Stimulated activated naive B cell treated with anti-CD40 and anti-IgM and Interleukin-4, amounts not matched to agents 10 μg/mL and 1 μg/mL and 100 μg/mL, for 72 hours (primary cell): Measurements from ENCODE around the gene UMAD1.

Source experiments
- ATAC-seq, 2 donors: fragments of 150-1000 bp; cut with Tn5 transposase; replicated peaks; 2 replicates each; pipeline ENCODE4 v1.10.0; 2021; ENCODE audit warnings: moderate library complexity in 1 of 2
- DNase-seq: peaks from one replicate; pipeline ENCODE4 v3.0.0; 2021
- H3K27ac Mint-ChIP-seq: one replicate; pipeline ENCODE4 v1.8.0; 2022; ENCODE audit warnings: mild to moderate bottlenecking, mixed read lengths
- H3K27me3 Mint-ChIP-seq, 2 donors: one replicate each; pipeline ENCODE4 v1.8.0; 2022; ENCODE audit warnings: mixed read lengths in 2 of 2
- H3K36me3 Mint-ChIP-seq, 2 donors: one replicate each; pipeline ENCODE4 v1.8.0; 2022; ENCODE audit warnings: mixed read lengths in 2 of 2, mild to moderate bottlenecking in 1 of 2
- H3K4me1 Mint-ChIP-seq, 2 donors: one replicate each; pipeline ENCODE4 v1.8.0; 2022; ENCODE audit warnings: mixed read lengths in 2 of 2, mild to moderate bottlenecking in 1 of 2
- H3K4me3 Mint-ChIP-seq, 2 donors: one replicate each; pipeline ENCODE4 v1.8.0; 2022; ENCODE audit warnings: mild to moderate bottlenecking in 2 of 2, mixed read lengths in 2 of 2, moderate library complexity in 1 of 2
- H3K9me3 Mint-ChIP-seq, 2 donors: one replicate each; pipeline ENCODE4 v1.8.0; 2022; ENCODE audit warnings: mixed read lengths in 2 of 2, mild to moderate bottlenecking in 1 of 2

UMAD1 gene

DNA sequence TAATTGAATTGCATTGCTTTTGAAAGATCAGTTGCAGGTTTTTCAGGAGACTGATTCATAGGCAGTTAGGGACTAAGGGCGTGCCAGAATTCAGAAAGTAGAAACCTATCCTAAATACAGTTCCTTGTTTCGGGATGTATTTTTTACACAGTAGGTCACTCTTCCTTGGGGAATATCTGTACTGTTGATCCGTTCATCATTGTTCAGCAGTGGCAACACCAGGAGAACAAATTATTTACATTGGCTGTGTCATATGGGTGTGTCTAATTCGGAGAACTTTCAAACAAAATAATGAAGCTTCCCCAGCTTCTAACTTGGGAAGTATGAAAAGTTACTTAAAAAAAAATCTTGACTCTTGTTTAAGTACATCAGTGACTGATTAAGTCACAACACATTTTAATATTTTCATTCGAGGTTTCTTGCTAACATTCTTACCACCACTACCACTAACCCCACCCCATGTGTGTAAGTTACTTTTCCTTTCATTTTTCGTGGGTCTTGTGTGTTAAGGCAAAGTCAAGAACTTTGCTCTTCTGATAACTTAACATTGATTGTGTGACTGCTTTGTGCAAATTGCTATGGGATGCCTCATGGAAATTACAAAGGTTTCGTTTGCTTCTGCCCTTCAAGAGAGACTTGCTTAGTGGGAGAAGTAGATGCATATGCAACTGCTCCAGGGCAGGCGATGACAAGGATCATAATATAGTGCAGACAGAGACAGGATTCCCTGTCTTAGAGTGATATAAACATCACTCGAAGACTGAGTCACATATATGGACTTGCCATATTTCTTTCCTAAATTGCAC lies 121.6 kb downstream of the UMAD1 start:
- Mint-ChIP-seq H3K9me3 (no peaks in the 10 kb centered on the region), H3K27me3 (no peaks in the 10 kb centered on the region), H3K36me3 (no peaks in the 10 kb centered on the region), H3K4me3 (peak overlapping the region; percentile 84 to 90), H3K27ac (peak overlapping the region; percentile 94), H3K4me1 (peaks cover 21 to 33% of the 10 kb centered on the region in 2 donors)
- DNase-seq (no peak), ATAC-seq (peak; percentile 74 to 75)

DNA sequence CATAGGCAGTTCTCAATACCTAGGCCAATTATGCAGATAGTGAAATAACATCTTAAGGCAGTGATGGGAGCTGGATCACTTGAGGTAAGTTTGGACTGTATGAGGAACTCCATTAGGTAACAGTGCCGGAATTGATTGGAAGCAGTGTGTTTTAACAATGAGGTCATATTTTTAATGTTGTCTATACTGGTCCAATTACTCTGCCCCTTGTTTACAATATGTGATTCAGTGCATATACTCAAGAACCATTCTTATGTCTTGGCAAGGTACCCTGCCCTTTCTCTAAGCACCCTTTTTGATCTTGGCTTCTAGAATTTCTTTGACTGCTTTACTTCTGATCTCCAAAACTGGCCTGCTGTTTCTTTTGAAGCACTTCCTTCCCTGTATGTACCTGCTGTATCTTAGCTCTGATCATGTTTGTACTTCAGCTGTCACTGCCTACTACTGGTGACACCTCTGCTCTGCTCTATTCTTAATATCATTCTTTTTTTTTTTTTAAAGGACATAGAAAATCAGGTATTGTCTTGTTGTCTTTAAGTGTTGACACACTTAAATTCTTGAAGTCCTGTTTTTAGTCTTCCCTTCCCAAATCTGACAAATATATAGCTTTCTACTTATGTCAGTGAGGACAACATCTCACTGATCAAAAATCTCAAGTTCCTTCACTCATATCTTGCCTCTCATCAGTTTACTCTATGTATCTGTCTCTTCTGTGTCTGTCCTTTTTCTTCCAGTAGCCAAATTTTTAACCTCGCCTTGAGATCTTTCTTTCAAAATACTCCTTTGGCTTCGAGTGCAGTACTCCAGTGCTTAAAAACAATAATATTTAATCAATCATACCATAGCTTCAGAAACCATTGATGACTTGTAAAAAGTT lies 124.2 kb downstream of the UMAD1 start:
- Mint-ChIP-seq H3K4me1 (peaks cover 24 to 33% of the 10 kb centered on the region in 2 donors), H3K27ac (peak overlapping the region; percentile 44), H3K4me3 (no peak overlapping the region), H3K9me3 (no peaks in the 10 kb centered on the region), H3K36me3 (no peaks in the 10 kb centered on the region), H3K27me3 (no peaks in the 10 kb centered on the region)
- DNase-seq (no peak), ATAC-seq (no peak)

DNA sequence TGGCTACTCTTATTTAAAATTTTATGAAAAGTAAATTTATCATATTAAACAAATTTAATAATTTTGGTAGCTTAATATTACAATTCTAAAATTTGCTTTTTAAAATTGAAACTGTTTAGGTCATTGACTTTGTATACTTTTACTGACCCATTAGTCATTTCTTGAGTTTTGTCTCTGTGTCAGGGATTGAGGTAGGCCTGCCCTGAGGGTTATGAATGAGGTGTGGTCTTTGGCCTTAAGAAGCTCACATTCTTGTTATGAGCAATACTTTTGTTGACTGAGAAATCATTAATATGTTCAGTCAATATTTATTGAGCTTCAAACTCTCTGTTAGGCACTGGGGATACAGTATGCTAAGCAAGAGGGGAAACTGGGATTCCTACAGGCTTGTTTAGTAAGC lies 124.9 kb downstream of the UMAD1 start:
- ATAC-seq (peak; percentile 47 to 65), DNase-seq (no peak)
- Mint-ChIP-seq H3K27ac (no peak overlapping the region), H3K9me3 (no peaks in the 10 kb centered on the region), H3K4me1 (peaks cover 24 to 30% of the 10 kb centered on the region in 2 donors), H3K4me3 (no peak overlapping the region), H3K27me3 (no peaks in the 10 kb centered on the region), H3K36me3 (no peaks in the 10 kb centered on the region)

DNA sequence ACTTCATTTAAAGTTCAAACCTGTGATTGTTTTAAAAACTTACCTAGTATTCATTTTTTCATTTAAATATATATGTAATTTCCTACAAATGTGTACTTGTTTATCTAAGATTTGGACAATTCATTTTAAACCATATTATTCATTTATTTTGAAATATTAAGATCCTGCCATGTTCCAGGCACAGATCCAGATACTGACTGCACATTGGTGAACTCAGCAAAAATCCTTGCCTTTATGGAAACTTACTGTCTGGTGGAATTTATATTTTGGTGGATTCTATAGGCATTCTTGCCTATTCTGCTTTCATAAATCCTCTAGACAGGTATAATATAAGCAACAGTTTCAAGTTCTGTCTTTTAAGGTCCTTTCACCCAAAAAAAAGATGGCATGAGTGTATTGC lies 126.1 kb downstream of the UMAD1 start:
- peaks cover 17 to 24% of the 10 kb centered on the region in 2 donors for H3K4me1 Mint-ChIP-seq

DNA sequence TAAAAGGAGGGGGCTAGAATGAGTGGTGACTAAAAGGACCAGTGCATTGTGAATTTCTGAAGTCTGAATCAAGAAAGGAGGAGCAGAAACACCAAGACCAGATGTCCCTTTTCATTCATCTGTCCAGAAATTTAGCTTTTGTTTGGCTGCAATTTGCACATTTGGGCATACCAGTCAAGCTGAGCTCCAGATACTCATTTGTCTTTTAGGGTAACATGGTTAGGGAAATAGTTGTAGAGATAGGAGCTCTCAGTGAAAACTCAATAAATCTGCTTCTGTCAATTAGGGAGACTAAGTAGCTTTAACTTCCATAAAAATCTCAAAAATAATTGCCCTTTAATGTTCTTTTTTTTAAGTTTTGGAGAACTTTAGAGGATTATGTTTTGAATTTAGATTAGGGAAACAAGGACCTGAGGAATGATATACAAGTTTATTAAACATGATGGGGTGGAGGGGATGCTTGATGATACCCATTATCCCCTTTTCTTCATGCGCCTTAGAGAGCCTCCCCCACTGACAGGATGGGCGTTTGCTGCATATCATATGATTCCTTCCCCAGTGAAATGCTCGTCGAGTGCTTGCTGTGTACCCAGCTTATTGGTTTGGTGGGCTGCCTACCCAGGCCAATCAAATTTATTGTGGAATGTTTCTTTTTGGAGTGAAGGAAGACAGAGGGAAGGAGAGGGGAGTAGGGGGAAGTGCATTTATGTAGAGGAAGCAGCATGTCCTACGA lies 128.6 kb downstream of the UMAD1 start:
- no peaks in the 10 kb centered on the region for H3K36me3 Mint-ChIP-seq
- peaks cover 21 to 27% of the 10 kb centered on the region in 2 donors for H3K4me1 Mint-ChIP-seq
- H3K27me3 Mint-ChIP-seq: no peaks in the 10 kb centered on the region
- no peaks in the 10 kb centered on the region for H3K9me3 Mint-ChIP-seq
- DNase-seq (no peak), ATAC-seq (no peak)
- H3K4me3 Mint-ChIP-seq: no peak overlapping the region
- no peak overlapping the region for H3K27ac Mint-ChIP-seq

More for the DNA sequence above, 126.1 kb downstream of the UMAD1 start:
- DNase-seq (no peak), ATAC-seq (no peak)
- Mint-ChIP-seq H3K9me3 (no peaks in the 10 kb centered on the region), H3K36me3 (no peaks in the 10 kb centered on the region), H3K4me3 (no peak overlapping the region), H3K27ac (no peak overlapping the region), H3K27me3 (no peaks in the 10 kb centered on the region)

DNA sequence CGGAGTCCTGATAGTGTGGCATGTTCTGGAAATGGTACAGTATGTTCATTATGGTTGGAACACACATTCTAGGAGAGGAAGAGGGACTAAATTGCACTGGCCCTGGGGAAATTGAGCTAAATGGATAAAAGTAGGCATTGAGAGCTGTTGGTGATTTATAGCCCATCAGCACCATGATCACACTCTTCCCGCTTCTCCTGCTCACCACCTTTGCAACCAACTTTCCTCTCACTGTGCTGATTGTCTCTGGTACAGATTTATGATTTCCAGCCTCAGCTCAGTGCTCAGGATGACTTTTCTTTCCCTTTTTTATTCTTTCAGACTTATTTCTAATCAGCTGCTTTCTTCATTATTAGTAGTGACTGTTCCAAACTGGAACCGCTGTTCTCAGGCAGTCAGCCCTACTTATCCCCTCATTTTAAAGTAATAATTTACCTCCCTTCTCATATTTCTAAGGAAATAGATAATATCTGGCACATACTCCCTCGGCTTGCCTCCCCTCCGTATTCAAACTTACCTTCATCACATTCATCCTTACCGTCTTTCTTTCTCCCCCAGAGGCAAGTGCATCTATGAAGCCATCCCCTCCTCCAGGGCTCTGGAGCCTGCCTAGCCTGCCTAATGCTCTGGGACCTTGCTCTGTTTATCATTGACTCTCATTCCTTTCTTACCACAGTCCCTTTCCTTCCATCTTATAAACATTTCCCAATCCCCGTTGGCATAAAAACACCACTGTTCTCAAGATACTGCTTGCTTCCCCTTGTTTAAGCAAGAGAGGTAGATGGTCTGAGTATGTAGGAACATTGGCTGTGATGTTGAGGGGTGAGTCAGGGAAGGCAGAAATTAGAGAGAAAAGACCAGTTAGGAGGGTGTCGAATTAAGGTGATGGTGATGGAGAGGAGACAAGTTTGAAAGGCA lies 129.4 kb downstream of the UMAD1 start:
- no peak for ATAC-seq
- no peak for DNase-seq
- Mint-ChIP-seq H3K4me3 (no peak overlapping the region), H3K27me3 (no peaks in the 10 kb centered on the region), H3K36me3 (no peaks in the 10 kb centered on the region), H3K4me1 (peaks cover 21 to 29% of the 10 kb centered on the region in 2 donors), H3K9me3 (no peaks in the 10 kb centered on the region), H3K27ac (no peak overlapping the region)

DNA sequence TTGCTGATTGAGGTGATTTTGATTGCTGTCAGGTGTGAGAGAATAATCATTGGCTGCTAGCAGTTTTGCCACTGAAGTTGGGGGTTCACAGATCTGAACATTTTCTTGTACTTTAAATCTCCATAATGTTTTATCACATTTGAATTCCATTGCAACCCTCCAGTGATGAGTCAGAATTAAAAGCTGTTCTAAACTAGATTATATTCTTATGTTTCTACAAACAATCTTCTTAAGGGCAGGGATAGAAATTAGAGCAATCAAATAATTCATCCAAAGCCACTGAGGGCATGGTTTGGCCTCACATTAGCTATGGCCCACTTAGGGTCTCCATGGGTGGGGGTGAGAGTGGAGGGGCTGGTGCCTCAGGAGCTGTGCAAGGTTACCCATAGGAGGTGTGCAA lies 130.9 kb downstream of the UMAD1 start:
- no peak for DNase-seq
- peaks cover 19 to 31% of the 10 kb centered on the region in 2 donors for H3K4me1 Mint-ChIP-seq
- no peak overlapping the region for H3K27ac Mint-ChIP-seq
- no peak overlapping the region for H3K4me3 Mint-ChIP-seq
- H3K9me3 Mint-ChIP-seq: no peaks in the 10 kb centered on the region
- ATAC-seq: no peak
- H3K27me3 Mint-ChIP-seq: no peaks in the 10 kb centered on the region
- H3K36me3 Mint-ChIP-seq: no peaks in the 10 kb centered on the region

DNA sequence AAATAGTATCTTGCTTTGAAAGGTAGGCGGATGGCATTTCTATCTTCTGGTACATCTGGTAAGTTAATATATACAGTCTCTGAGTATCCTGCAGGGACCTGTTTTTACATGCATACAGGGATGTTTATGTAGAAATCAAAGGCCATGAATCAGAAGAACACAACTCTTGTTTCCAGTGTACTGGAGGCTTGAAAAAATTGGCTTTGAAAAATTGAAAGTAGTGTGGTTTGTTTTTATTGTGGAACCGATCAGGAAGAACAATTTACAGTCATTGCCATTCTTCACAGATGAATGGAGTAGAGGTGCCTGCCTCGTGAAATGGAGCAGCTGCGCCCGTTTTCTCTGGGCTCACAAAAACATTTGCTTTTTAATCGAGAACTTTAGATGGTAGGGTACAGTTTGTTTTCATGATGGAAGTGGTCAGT lies 131.9 kb downstream of the UMAD1 start:
- Mint-ChIP-seq H3K4me1 (peaks cover 19 to 31% of the 10 kb centered on the region in 2 donors), H3K4me3 (peak overlapping the region; percentile 67 to 82), H3K9me3 (no peaks in the 10 kb centered on the region), H3K27me3 (no peaks in the 10 kb centered on the region), H3K27ac (peak overlapping the region; percentile 90), H3K36me3 (no peaks in the 10 kb centered on the region)
- DNase-seq (peak; percentile 20), ATAC-seq (peak; percentile 88 to 90)

DNA sequence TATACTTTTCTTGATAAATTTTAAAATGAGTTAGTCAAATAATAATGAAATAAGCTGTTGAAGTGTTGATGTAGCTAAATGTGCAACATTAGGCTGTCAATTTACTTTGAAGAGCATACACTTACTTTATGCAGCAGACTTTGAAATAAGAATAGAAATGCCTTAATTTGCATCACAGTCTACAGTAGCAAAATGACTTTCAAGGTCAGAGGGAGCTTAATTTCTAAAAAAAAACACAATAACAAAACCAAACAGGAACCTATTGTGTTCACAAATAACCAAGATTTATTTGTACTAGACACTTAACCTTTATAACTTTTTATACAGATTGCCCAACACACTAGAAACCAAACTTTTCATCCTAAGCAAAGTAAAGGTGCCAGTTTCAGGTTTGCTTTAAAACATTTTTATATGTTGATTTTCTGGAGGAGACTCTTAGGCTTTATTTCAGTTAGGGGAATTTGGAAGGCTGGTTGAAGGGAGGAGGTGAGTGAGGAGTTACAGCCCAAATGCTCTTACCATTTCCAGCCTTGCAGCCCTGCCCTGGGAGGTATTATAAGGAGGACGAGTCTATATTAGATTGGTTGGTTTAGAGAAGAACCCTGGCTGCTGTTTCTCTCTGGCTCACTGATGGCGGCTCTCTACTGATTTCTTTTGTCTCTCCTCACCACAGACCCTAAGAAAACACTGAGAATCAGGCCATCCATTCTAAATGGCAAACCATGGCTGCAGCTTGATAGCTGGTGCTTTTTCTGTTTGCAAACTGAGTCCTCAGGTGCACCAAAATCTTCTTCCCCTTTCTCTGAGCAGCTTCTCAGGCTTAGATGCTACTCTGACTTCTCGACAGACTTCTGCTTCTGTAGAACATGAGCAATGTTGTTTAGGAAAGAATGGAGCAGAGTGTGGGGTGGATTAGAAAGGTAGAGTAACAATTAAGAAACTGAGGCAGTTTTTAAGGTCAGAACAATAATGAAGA lies 133.1 kb downstream of the UMAD1 start:
- ATAC-seq (peak; percentile 57 to 65), DNase-seq (no peak)
- Mint-ChIP-seq H3K27me3 (no peaks in the 10 kb centered on the region), H3K4me3 (peak overlapping the region; percentile 0 to 15), H3K4me1 (peaks cover 22 to 38% of the 10 kb centered on the region in 2 donors), H3K9me3 (no peaks in the 10 kb centered on the region), H3K27ac (peak overlapping the region; percentile 56), H3K36me3 (peaks cover 0 to 2% of the 10 kb centered on the region in 2 donors)

DNA sequence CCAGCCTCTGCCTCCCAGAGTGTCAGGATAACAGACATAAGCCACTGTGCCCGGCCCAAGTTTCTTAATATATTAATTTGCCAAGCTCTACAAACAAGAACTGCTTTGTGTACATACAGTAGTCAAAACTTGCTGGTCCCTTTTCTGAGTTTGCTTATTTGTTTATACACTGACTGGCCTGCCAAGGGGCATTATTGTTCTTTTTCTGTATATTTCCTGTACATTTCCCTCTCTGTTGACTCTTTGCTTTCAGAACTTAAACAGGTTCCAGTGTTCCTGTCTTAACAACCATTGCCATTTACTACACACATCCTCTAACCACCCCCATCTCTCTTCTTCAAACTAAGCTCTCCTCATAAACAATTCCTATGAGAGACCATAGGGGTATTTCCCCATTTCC lies 139.3 kb downstream of the UMAD1 start:
- DNase-seq (no peak), ATAC-seq (no peak)
- no peak overlapping the region for H3K4me3 Mint-ChIP-seq
- peaks cover 10 to 20% of the 10 kb centered on the region in 2 donors for H3K4me1 Mint-ChIP-seq
- no peaks in the 10 kb centered on the region for H3K27me3 Mint-ChIP-seq
- H3K9me3 Mint-ChIP-seq: no peaks in the 10 kb centered on the region
- H3K27ac Mint-ChIP-seq: no peak overlapping the region
- H3K36me3 Mint-ChIP-seq: peaks cover 0 to 3% of the 10 kb centered on the region in 2 donors

DNA sequence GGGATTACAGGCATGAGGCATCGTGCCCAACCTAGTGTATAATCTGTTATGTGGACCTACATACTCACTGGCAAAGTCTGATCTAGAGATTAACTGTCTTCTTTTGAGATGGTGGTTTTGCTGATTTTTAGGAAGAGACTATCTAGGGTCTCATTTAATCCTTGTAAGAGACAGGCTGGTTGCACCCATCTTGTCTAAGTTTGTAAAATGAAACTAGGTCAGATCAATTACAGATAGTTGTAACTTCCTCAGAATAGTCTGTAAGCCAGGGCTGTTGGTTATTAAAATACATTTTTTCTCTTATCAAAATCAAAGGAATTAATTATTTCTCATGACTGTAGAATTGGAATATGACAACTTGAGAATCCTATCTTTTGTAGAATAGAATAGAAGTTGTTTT lies 142.4 kb downstream of the UMAD1 start:
- Mint-ChIP-seq H3K36me3 (peaks cover 0 to 2% of the 10 kb centered on the region in 2 donors), H3K4me3 (no peak overlapping the region), H3K27me3 (no peaks in the 10 kb centered on the region), H3K9me3 (no peaks in the 10 kb centered on the region), H3K4me1 (peaks cover 15 to 21% of the 10 kb centered on the region in 2 donors), H3K27ac (no peak overlapping the region)
- no peak for ATAC-seq
- DNase-seq: no peak

DNA sequence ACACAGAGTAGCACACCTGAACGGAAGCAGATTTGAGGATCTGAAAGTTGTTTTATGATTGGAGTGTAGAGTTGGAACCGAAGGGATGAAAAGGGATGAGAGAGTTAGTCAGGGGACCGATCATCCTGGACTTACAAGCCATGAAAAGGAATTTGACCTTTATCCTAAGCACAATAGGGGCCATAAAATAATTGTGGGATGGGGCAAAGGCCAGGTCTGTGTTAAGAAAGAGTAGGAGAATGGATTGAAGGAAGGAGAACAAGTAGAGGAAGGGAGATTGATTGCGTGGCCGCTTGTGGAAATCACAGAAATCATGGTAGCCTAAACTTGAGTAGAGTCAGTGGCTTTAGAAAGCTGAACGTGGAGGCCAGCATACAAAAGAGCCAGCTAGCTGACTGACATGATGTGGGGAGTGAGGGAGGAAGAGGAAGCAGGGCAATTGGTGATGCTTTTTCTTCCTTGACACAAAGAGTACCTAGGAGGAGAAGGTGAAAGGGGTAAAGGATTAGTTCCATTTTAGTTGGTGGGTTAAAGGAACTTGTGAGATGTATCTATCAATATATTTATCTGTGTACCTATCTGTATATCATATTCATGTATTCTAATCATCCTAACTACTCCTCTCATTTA lies 144.9 kb downstream of the UMAD1 start:
- Mint-ChIP-seq H3K9me3 (no peaks in the 10 kb centered on the region), H3K27me3 (no peaks in the 10 kb centered on the region), H3K36me3 (peaks cover 0 to 2% of the 10 kb centered on the region in 2 donors), H3K27ac (no peak overlapping the region), H3K4me3 (no peak overlapping the region), H3K4me1 (peaks cover 12 to 16% of the 10 kb centered on the region in 2 donors)
- ATAC-seq (no peak), DNase-seq (no peak)
